GM12872 (cell line): Measurements from ENCODE around the gene DDX31.

Experiments
- TF ChIP-seq, protein P1 (sequence below): IDR thresholded peaks from 3 replicates; pipeline ENCODE4 v1.5.1; 2011; ENCODE audit warnings: low read depth, mild to moderate bottlenecking, low read length, moderate library complexity; ENCODE audit not compliant: insufficient read depth

DDX31 gene

GRCh38 chr9:132606066-132606465, 63.7 kb downstream of the DDX31 start:
- TF ChIP-seq, protein P1, sequence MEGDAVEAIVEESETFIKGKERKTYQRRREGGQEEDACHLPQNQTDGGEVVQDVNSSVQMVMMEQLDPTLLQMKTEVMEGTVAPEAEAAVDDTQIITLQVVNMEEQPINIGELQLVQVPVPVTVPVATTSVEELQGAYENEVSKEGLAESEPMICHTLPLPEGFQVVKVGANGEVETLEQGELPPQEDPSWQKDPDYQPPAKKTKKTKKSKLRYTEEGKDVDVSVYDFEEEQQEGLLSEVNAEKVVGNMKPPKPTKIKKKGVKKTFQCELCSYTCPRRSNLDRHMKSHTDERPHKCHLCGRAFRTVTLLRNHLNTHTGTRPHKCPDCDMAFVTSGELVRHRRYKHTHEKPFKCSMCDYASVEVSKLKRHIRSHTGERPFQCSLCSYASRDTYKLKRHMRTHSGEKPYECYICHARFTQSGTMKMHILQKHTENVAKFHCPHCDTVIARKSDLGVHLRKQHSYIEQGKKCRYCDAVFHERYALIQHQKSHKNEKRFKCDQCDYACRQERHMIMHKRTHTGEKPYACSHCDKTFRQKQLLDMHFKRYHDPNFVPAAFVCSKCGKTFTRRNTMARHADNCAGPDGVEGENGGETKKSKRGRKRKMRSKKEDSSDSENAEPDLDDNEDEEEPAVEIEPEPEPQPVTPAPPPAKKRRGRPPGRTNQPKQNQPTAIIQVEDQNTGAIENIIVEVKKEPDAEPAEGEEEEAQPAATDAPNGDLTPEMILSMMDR: no peak

GRCh38 chr9:132605387-132605786, 64.4 kb downstream of the DDX31 start:
- TF ChIP-seq, protein P1: no peak

GRCh38 chr9:132602207-132602606, 67.6 kb downstream of the DDX31 start:
- TF ChIP-seq, protein P1: no peak

GRCh38 chr9:132600326-132600984, 69.3 kb downstream of the DDX31 start:
- TF ChIP-seq, protein P1: no peak

DNA sequence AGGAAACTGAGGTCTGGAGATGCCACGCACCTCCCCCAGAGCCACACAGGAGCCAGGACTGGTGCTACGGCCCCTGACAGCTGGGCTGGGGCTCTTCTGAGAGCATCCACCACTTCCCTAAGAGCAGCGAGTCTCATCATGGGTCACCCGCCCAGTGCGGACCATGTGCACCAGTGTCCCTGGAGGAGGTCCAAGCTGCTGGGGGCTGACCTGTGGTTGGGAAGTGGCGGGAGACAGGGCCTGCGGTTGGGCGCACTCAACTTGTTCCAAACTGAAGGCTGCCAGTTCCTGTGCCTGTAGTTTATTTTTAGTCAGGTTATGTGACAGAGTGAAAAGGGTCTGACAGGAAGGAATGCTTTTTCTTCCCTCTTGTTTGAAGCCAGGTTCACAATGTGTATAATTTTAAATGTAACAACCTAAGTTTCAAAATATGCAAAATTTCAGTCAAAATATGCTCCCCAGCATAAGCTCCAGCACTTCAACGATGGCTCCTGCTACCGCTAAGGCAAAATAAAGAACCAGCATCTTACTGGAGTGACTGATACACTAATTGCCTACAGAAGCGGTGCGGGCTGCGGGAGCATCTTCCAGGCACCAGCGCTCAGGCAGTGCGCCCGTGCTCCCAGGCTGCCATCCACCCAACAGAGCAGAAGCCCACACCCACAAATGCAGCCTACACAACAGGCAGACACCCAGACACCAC, 72.6 kb downstream of the DDX31 start:
- TF ChIP-seq, protein P1: no peak

GRCh38 chr9:132596200-132596599, 73.6 kb downstream of the DDX31 start:
- TF ChIP-seq, protein P1: no peak

DNA sequence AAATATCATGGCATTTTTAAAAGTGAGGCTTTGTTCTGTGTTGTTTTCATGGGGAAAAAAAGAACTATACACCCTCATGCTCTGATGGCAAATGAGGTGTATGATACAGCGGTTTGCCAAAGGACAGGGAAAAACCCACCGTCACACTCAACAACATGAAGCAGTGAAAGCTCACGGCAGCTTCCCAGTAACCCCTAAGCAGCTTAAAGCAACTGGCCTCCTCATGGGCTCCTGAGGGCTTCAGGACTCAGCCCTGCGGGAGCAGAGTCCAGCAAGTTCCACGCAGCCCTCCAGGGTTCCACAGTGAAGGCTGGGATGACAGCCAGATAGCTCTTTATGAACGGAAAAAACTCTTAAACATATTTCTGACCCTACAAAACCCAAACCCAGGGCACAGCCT, 74.5 kb downstream of the DDX31 start:
- TF ChIP-seq, protein P1: no peak
